ENCODE data around the gene LRRC4C.
"Not testable (repeated sequence)": the region's sequence is repeated elsewhere in the genome, so short reads cannot be mapped to it uniquely, and the experiment has no call there.

Gene LRRC4C

DNA sequence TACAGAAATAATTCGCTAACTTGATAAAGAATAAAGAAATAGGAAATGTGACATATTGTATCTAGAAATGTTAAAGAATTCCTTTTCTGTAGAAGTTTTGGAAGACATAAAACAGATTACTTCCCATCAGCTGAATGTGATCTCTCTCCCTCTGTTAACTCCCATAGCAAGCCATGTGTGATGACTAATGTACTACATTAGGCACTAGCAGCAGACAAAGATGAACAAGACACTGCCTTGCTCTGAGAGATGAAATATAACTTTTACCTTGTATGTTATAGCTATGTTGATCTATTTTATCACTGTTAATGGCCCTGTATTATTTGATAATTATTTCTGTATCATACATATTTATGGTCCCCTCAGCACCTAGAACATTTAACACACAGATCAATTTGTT is 817.2 kb downstream of the LRRC4C start:
- DNase-seq = no peak

DNA sequence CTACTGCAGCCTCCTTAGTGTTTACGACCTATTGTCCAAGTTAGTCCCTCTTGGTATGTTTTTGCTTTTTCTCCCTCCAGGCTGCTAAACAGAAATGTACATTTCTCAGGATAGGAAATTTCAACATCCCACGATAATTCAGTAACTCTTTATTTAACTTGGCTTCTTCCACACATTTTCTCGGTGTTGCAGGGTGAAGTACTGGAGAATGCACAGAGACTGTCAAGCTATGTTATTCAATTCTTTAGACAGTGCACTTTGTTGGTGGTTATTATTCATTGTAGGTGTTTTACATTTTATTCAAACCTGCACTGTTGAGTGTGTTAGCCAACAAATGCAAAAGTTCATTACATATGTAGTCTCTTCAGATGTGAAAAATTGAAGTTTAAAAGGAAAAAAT is 839.8 kb downstream of the LRRC4C start:
- DNase-seq = no peak

DNA sequence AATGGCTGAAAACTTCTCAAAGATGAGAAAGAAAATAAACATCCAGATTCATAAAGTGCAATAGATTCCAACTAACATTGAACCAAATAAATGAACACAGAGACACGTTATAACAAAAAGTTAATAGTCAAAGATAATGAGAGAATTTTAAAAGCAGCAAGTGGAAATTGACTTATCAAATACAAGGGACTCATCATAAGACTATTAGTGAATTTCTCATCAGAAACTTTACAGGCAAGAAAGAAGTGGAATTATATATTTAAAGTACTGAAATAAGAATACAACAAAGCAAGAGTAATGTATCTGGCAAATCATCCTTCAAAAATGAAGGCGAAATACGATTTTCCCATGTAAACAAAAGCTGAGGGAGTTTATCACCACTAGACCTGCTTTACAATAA is 852.7 kb downstream of the LRRC4C start:
- DNase-seq = no peak

DNA sequence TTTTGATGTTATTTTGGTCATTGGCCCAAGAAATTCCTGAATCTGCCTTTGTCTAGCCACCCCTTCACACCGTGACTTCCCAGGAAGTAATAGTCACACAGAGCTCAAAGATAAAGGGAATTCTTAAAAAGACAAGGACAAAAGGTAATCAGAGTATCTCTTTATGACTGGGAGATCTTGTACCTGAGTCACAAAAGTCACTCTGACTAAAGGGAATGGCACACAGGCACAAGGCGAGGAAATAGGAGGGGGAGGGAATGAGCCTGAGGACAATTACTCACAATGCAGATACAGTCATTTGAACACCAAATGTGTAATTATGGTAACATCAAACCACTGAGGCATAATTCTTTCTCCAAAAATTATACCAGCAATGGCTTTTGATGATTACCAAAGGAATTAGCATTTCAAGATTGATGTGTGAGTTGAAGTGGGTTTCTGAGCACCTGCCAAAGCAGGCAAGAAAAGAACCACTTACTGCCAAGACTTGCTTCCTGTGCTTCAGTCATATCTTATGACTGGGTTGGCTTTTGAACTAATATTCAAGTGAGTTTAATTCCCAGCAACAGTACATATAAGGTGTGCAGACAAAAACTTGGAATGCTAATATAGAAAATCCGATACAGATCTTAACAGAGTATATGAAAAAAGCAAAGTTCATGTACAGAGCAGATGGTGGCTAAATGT is 856.4 kb downstream of the LRRC4C start:
- no peak for DNase-seq

DNA sequence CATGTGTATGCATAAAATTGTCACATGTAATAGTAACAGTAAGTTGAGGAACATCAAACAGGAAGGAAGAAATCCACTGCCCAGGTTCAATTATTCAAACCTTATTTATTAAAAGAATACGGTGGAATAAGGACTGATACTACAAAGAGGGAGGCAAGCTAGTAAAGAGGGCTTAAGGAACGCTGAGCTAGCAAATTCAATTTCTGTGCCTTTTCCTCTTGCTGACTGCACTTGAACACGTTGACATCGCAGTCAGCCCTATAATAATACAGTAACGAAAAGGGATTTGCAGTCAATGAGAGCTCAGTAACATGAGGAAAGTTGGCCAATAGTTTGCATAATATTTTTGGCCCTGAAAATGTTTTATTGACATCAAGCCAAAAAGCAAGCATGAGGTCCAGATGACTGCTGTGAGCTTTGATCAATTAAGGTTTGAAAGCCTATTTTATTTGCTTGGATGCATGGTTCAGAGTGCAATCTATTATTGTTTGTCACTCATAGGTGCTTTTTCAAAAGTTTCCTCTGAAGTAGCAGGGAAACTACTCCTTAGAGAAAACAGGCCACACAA is 861.8 kb downstream of the LRRC4C start:
- DNase-seq = no peak

GRCh38 chr11:40573254-40573891 is 886.1 kb downstream of the LRRC4C start:
- DNase-seq = no peak

DNA sequence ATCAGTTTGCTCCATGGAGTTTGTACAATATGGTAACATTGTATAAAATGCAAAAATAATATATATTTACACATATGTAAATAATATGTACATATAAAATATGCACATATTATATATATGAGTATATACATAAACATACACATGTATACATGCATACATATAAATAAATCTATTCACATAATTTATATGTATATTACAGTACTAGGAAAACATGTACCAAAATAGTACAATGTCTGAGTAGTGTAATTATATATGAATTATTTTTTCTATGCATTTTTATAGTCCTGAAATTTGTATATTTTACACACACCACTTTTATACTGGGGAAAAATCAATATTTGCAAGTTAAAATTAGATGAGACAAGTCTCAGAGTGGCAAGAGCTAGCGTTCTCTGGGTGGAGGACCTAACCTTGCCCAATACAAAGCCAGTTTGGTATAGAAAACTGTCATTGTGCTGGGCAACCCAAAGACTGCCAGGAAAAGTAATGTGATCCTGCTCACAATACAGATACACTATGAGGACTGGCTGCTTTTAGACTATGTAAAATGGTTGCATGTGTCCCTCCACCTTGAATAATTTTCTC is 889.4 kb downstream of the LRRC4C start:
- DNase-seq = no peak

DNA sequence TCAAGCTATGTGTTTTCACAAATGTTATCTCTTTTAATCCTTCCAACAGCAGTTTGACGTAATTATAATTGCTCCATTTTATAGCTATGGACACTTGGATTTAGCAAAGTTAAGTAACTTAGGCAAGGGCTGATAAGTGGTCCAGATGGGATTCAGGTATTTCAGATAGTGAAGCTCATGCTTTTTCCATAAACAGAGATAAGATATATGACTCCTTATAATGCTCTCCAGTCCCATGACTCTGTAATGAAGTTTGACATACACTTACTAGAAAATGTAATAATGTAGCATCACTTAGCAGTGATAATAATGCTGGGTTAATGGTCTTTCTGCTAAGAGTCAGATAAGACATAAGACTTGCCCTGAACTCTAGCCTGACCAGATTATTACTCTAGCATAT is 892.1 kb downstream of the LRRC4C start:
- DNase-seq = no peak

DNA sequence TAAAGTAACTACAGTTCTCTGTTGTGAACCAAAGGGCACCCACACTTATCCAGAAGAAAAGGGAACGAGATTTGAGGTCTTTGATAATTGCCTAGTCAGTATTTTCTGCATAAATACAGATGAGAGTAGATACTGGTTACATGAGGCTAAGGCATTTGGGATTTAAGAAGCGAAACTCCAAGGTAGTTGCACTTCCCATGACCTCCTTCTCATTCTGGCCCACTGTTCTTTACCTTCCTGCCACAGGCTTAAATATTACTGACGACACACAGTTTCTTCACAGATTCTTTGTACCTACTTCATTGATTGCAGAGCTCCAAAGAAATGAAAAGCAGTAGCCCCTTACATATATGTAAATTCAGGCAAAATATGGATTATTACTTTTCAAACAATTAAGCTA is 915.3 kb downstream of the LRRC4C start:
- no peak for DNase-seq

GRCh38 chr11:40542821-40543220 is 916.6 kb downstream of the LRRC4C start:
- DNase-seq = no peak

DNA sequence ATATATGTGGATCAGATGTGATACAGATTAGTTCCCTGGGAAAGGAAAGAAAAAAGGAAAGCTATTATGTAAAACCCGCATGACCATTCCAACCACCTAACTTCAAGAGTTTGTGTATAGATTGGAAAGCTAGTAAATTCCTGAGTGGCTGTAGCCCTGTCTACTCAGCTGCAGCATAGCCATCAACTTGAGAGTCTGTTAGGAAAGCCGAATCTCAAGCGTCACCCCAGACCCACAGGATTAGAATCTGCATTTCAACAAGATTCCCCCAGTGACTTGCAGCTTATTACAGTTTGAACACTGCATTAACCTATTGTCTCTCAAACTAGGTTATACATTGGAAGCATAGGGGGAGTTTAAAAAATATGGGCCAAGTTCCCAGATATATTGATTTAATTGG is 921.7 kb downstream of the LRRC4C start:
- no peak for DNase-seq

DNA sequence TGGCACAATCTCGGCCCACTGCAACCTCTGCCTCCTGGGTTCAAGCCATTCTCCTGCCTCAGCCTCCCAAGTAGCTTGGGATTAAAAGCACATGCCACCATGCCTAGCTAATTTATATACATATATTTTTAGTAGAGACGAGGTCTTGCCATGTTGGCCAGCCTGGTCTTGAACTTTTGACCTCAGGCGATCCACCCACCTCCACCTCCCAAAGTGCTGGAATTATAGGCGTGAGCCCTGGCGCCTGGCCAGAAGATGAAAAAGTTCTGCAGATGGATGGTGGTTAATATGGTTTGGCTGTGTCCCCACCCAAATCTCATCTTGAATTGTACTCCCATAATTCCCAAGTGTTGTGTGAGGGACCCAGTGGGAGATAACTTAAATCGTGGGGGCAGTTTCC is 937.4 kb downstream of the LRRC4C start:
- not testable (repeated sequence) for DNase-seq

DNA sequence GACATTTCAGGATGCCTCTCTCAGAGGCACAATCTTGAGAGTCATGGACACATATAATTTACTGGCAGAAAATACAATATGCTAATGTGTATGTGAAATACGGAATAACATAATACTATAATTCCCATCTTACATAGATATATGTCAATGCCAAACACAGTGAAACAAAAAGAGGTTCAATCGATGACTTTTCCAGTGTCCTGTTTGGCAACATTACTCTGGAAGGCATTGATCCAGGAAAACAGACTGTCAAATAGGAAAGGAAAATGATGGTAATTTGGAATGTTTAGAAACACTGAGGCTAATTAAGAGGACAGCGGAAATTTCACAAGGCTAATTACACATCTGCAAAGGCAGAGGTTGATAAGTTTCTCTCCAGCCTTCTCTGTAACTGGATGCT is 942.3 kb downstream of the LRRC4C start:
- no peak for DNase-seq

- no peak for DNase-seq
Observed at GRCh38 chr11:40514124-40514523, 945.3 kb downstream of the LRRC4C start.

- no peak for DNase-seq
Observed at GRCh38 chr11:40513281-40513680, 946.2 kb downstream of the LRRC4C start.

GRCh38 chr11:40508303-40508702 is 951.1 kb downstream of the LRRC4C start:
- DNase-seq = no peak

DNA sequence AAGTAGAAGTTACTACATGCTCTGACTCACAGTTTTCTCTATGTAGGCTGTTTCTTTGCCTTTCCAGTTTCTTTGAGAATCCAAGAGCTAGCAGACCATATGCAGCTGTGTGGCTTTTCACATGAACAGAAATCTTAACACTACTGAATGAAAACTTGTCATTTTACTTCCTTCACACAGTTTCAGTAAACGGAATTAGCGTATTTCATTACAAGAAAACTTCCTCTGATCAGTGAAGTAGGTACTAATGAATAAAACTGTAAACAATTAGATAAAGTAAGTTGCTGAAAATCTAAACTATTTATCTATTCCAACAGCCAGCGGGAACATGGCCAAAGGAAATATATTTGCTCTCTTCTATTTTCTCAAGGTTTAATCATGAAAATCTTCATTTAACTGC is 953.2 kb downstream of the LRRC4C start:
- DNase-seq = no peak

- no peak for DNase-seq
Observed at GRCh38 chr11:40491341-40491740, 968.1 kb downstream of the LRRC4C start.

DNA sequence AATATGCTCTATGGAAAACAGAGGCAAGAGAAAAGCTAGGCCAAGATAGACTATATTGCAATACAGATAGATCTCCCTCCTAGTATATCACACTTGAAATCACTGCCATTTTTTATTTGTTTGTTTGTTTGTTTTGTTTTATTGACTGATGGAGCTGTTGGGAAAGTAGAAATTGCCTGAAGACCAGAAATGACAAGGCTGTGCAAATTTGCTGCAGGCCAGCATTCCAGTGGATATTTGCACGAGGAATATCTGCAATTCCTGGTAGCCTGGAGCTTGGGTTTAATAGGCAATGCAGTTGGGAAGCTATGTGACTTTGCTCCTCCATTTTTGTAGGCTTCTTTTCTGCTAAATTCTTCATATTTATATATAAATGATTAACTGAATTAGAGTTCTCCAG is 991.7 kb downstream of the LRRC4C start:
- DNase-seq = no peak

GRCh38 chr11:40445391-40445790 is 1014.1 kb downstream of the LRRC4C start:
- DNase-seq = no peak

GRCh38 chr11:40444151-40444550 is 1015.3 kb downstream of the LRRC4C start:
- no peak for DNase-seq

DNA sequence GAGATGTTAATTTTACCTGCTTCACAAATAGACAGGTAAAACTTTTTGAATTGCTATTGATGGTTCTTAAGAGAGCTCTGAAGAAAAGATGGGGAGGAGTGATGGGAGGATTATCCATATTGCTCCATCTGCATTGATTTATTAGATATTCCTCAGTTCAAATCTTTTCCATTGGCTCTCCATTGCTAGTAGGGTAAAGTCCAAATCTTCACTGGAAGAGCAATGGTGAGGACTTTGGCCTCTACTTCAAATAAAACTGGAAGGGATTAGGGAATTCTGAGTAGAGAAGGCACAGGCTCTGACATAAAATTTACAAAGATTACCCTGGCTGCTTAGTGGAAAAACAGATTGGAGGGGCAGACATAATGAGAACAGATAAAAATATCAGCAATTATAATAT is 1024.1 kb downstream of the LRRC4C start:
- DNase-seq = no peak

DNA sequence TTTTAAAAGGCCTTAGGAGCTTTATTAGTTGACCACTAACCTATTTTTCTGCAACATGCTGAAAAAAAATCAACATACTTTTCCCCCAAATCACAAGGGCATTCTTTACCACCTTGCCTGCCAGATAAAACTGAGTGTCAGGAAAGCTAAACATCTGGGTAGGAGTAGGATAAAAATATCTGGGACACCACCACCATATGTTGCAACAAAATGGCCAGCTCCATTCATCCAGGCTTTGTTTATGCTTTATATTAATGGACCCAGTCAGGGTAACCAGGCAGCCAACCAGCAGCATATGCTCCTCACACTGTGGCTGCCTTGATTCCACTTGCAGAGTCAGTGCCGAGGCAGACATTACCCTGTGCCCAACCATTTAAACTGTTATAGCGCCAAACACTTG is 1024.5 kb downstream of the LRRC4C start:
- DNase-seq = peak in 1 of 2 experiments; percentile 3

- DNase-seq = no peak
Observed at GRCh38 chr11:40432358-40432757, 1027.1 kb downstream of the LRRC4C start.

Data from cerebellar nuclear complex (tissue), 1 donor.